Vagina (tissue), 2 donors: ENCODE results near the gene FAM124A. TPM values are rescaled to one million over a fixed set of nuclear protein-coding genes. Genes with fewer than 3 reads are reported as not detected.

ENCODE experiments used
- DNase-seq, 2 donors: peaks; one replicate each; pipeline ENCODE4 v3.0.0-alpha.2; 2017; ENCODE audit errors: extremely low spot score in 2 of 2
- H3K27ac ChIP-seq: fragments of 200-600 bp; sonication (generic); one replicate; pipeline ENCODE4 v1.5.1; 2019
- H3K27me3 ChIP-seq: fragments of 200-600 bp; sonication (generic); one replicate; pipeline ENCODE4 v1.5.1; 2019
- H3K36me3 ChIP-seq, 2 donors: fragments of 200-600 bp; sonication (generic); one replicate each; pipeline ENCODE4 v1.5.1; 2017 to 2019
- H3K4me1 ChIP-seq: fragments of 200-600 bp; sonication (generic); one replicate; pipeline ENCODE4 v1.5.1; 2019
- H3K4me3 ChIP-seq, 2 donors: fragments of 200-600 bp; sonication (generic); 1 replicate in 1 of 2; 2 replicates in 1 of 2; pipeline ENCODE4 v1.5.1; 2016 to 2019
- H3K9me3 ChIP-seq: fragments of 200-600 bp; sonication (generic); one replicate; pipeline ENCODE4 v1.5.1; 2019
- POLR2A ChIP-seq, 2 donors: fragments of 450-650 bp; IDR thresholded peaks; one replicate each; pipeline ENCODE4 v1.6.1; 2017; ENCODE audit warnings: antibody characterized with exemption in 2 of 2, mild to moderate bottlenecking in 2 of 2, moderate library complexity in 2 of 2
- POLR2AphosphoS5 ChIP-seq, 2 donors: sonication (generic); formaldehyde crosslinking; IDR thresholded peaks; one replicate each; pipeline ENCODE4 v1.9.0; 2017; ENCODE audit warnings: antibody characterized with exemption in 2 of 2, mild to moderate bottlenecking in 2 of 2, low read depth in 1 of 2; ENCODE audit not compliant: insufficient read depth in 1 of 2
- intact Hi-C: fragments of 100-400 bp; cut with DNase I; formaldehyde crosslinking; loops from one replicate; pipeline ENCODE4 v1.15.1; 2023
- total RNA-seq: library from RNA; depleted of rRNA; stranded (reverse); fragments of >200 nt; gene quantifications from one replicate; pipeline ENCODE4 v1.2.3, GENCODE V29; 2016
- TF ChIP-seq, protein P1 (sequence below), 3 experiments: fragments of 450-650 bp in 2 of 3; fragments of 200-600 bp in 1 of 3; sonication (generic) in 1 of 3; IDR thresholded peaks; one replicate each; pipeline ENCODE4 v1.5.1; 2017 to 2019; ENCODE audit warnings: antibody characterized with exemption in 3 of 3, mild to moderate bottlenecking in 2 of 3, moderate library complexity in 2 of 3

Gene FAM124A, protein sequence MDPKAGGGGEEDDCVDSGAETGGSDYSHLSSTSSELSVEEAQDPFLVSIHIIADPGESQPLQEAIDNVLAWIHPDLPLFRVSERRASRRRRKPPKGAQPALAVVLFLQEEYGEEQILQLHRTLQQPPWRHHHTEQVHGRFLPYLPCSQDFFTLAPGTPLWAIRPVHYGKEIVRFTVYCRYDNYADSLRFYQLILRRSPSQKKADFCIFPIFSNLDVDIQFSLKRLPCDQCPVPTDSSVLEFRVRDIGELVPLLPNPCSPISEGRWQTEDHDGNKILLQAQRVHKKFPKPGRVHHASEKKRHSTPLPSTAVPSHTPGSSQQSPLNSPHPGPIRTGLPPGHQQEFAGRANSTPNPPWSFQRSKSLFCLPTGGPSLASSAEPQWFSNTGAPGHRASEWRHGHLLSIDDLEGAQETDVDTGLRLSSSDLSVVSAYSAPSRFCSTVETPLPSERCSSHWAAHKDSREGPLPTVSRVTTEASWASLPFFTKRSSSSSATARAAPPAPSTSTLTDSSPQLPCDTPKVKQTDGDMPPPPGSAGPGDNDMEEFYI
- total RNA-seq = 5.4 TPM

- no peak within 1 kb of the TSS for H3K27ac ChIP-seq
- intact Hi-C loops = no loop called here
- H3K4me1 ChIP-seq = peaks cover 6% of the 10 kb centered on the region
- peak within 1 kb of the TSS; percentile 54 to 85 for H3K4me3 ChIP-seq
- TF ChIP-seq POLR2A (IDR thresholded peaks at IDR 0.05) = no peak
- TF ChIP-seq, protein P1, sequence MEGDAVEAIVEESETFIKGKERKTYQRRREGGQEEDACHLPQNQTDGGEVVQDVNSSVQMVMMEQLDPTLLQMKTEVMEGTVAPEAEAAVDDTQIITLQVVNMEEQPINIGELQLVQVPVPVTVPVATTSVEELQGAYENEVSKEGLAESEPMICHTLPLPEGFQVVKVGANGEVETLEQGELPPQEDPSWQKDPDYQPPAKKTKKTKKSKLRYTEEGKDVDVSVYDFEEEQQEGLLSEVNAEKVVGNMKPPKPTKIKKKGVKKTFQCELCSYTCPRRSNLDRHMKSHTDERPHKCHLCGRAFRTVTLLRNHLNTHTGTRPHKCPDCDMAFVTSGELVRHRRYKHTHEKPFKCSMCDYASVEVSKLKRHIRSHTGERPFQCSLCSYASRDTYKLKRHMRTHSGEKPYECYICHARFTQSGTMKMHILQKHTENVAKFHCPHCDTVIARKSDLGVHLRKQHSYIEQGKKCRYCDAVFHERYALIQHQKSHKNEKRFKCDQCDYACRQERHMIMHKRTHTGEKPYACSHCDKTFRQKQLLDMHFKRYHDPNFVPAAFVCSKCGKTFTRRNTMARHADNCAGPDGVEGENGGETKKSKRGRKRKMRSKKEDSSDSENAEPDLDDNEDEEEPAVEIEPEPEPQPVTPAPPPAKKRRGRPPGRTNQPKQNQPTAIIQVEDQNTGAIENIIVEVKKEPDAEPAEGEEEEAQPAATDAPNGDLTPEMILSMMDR (IDR thresholded peaks at IDR 0.05) = peak in 1 of 3 experiments; percentile 11
- DNase-seq = no peak
- H3K36me3 ChIP-seq = no peaks in the 10 kb centered on the region
- no peaks in the 10 kb centered on the region for H3K9me3 ChIP-seq
- no peaks in the 10 kb centered on the region for H3K27me3 ChIP-seq
These were observed at the start of gene FAM124A for GRCh38 chr13:51222037-51222685. Gene FAM124A (plus strand): TSS chr13:51222398. CDS start chr13:51222502, 104 bp downstream.

GRCh38 chr13:51175021-51175420 lies 47.2 kb upstream of the FAM124A start:
- no peaks in the 10 kb centered on the region for H3K36me3 ChIP-seq
- H3K9me3 ChIP-seq = no peaks in the 10 kb centered on the region
- TF ChIP-seq, protein P1 (IDR thresholded peaks at IDR 0.05) = no peak
- TF ChIP-seq POLR2A (IDR thresholded peaks at IDR 0.05) = no peak
- no peak for TF ChIP-seq POLR2AphosphoS5 (IDR thresholded peaks at IDR 0.05; ENCODE audit: insufficient read depth in 1 of 2, low read depth in 1 of 2)
- DNase-seq = no peak
- intact Hi-C loops = no loop called here
- H3K4me3 ChIP-seq = no peak overlapping the region
- no peaks in the 10 kb centered on the region for H3K27me3 ChIP-seq
- H3K4me1 ChIP-seq = no peaks in the 10 kb centered on the region
- no peak overlapping the region for H3K27ac ChIP-seq

DNA sequence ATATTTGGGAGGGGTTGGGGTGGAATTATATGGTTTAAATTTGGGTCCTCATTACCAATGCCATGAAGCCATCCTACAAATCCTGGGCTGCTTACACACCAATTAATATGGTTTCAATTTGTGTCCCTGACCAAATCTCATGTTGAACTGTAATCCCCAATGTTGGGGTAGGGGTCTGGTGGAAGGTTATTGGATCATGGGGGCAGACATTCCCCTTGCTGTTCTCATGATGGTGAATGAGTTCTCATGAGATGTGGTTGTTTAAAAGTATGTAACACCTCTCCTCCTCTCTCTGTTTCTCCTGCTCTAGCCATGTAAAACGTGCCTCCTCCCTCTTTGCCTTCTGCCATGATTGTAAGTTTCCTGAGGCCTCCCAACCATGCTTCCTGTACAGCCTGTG lies 46.6 kb upstream of the FAM124A start:
- TF ChIP-seq POLR2A (IDR thresholded peaks at IDR 0.05) (no peak), POLR2AphosphoS5 (IDR thresholded peaks at IDR 0.05; ENCODE audit: insufficient read depth in 1 of 2, low read depth in 1 of 2) (no peak)
- TF ChIP-seq, protein P1 (IDR thresholded peaks at IDR 0.05) = no peak
- H3K27me3 ChIP-seq = no peaks in the 10 kb centered on the region
- intact Hi-C loops = no loop called here
- H3K9me3 ChIP-seq = no peaks in the 10 kb centered on the region
- H3K27ac ChIP-seq = no peak overlapping the region
- no peak overlapping the region for H3K4me3 ChIP-seq
- H3K4me1 ChIP-seq = no peaks in the 10 kb centered on the region
- H3K36me3 ChIP-seq = no peaks in the 10 kb centered on the region
- DNase-seq = no peak

GRCh38 chr13:51177188-51177587 lies 45.0 kb upstream of the FAM124A start:
- Histone ChIP-seq H3K9me3 (no peaks in the 10 kb centered on the region), H3K27ac (no peak overlapping the region), H3K27me3 (no peaks in the 10 kb centered on the region), H3K4me1 (no peaks in the 10 kb centered on the region), H3K4me3 (no peak overlapping the region), H3K36me3 (no peaks in the 10 kb centered on the region)
- intact Hi-C loops = no loop called here
- TF ChIP-seq POLR2A (IDR thresholded peaks at IDR 0.05) (no peak), POLR2AphosphoS5 (IDR thresholded peaks at IDR 0.05; ENCODE audit: insufficient read depth in 1 of 2, low read depth in 1 of 2) (no peak)
- TF ChIP-seq, protein P1 (IDR thresholded peaks at IDR 0.05) = no peak
- DNase-seq = no peak
